ENCODE results near the gene EIF3F. TPM values are rescaled to one million over a fixed set of nuclear protein-coding genes. Genes with fewer than 3 reads are reported as not detected.

EIF3F gene
- total and polyA plus RNA-seq, 2 donors (not counting 3 experiments of a cell fraction or from before 2014, with no cell fraction given), result 411 to 436 TPM

GRCh38 chr11:7969756-7970646, 17.1 kb upstream of the EIF3F start:
- dilution Hi-C loops (cut with MboI; ENCODE audit: extremely low pct_ligation_motif_present, low sequenced_read_pairs), result no loop called here
- intact Hi-C loops (cut with micrococcal nuclease), result loop anchor here (5.0 kb wide), 1 partner anchor 618 kb away; no protein-coding TSS in a partner anchor
- no peak overlapping the region for H2AFZ ChIP-seq (ENCODE audit: low read depth, low read length)
- H3K4me1 ChIP-seq (ENCODE audit: control insufficient read depth, extremely low read depth, insufficient read depth, low read length), result no peaks in the 10 kb centered on the region
- no TSS peak for BruUV-seq (replicated peaks)
- no peaks in the 10 kb centered on the region for H3K9me1 ChIP-seq (replicated peaks; ENCODE audit: control insufficient read depth, extremely low read depth, insufficient read depth, low read length)
- H4K20me1 ChIP-seq (replicated peaks; ENCODE audit: control insufficient read depth, extremely low read depth, insufficient read depth, low read length), result no peaks in the 10 kb centered on the region
- FAIRE-seq, result no peak
- H3K36me3 ChIP-seq (ENCODE audit: control insufficient read depth in 2 of 2, extremely low read depth in 1 of 2, insufficient read depth in 2 of 2, low read length in 2 of 2), result no peaks in the 10 kb centered on the region
- POLR2A ChIA-PET, result interaction anchor here (0.6 kb wide), 1 partner anchor 13 kb away, joined by 7 read pairs; no protein-coding TSS in a partner anchor
- no peaks in the 10 kb centered on the region for H3K79me2 ChIP-seq (ENCODE audit: control insufficient read depth, insufficient read depth, low read length)
- H3K27me3 ChIP-seq (ENCODE audit: control insufficient read depth in 2 of 2, insufficient read depth in 2 of 2, low read length in 2 of 2), result no peaks in the 10 kb centered on the region
- DNase-seq (ENCODE audit: low read depth, low spot score), result no peak
- H3K27ac ChIP-seq (ENCODE audit: insufficient read depth, low read depth, low read length), result no peak overlapping the region
- CTCF ChIA-PET, result interaction anchor here (0.6 to 1.5 kb wide), 3 partner anchors 17 to 77 kb away, joined by 3 read pairs; partner anchors contain the start of gene EIF3F
- no peak overlapping the region for H3K9ac ChIP-seq (replicated peaks; ENCODE audit: extremely low read depth, insufficient read depth, low read length)
- TF ChIP-seq FOS (IDR thresholded peaks at IDR 0.05; ENCODE audit: borderline replicate concordance, insufficient read depth, low read length) (no peak), CTCF (IDR thresholded peaks at IDR 0.05; ENCODE audit: extremely low read depth in 1 of 2, insufficient read depth in 1 of 2, low read depth in 1 of 2, low read length in 2 of 2) (no peak), EZH2 (IDR thresholded peaks at IDR 0.05; ENCODE audit: borderline replicate concordance, low read depth, low read length, severe bottlenecking) (no peak), GATA2 (IDR thresholded peaks at IDR 0.05; ENCODE audit: insufficient read depth, insufficient read length, low read depth, low read length) (no peak), POLR2A (IDR thresholded peaks at IDR 0.05; ENCODE audit: low read depth, low read length) (no peak), POLR2AphosphoS5 (IDR thresholded peaks at IDR 0.05; ENCODE audit: insufficient read depth, low read depth, low read length) (no peak), JUN (IDR thresholded peaks at IDR 0.05; ENCODE audit: borderline replicate concordance, insufficient read depth, insufficient read length, low read depth) (no peak), MYC (IDR thresholded peaks at IDR 0.05; ENCODE audit: low read depth, low read length) (no peak), MAX (IDR thresholded peaks at IDR 0.05; ENCODE audit: insufficient read depth, insufficient read length) (no peak)
- H3K4me2 ChIP-seq (ENCODE audit: insufficient read depth, low read length), result no peak overlapping the region
- H3K4me3 ChIP-seq (replicated peaks in 1 of 3; ENCODE audit: insufficient read depth in 1 of 3, low read depth in 1 of 3, low read length in 3 of 3), result no peak overlapping the region
- H3K9me3 ChIP-seq (replicated peaks; ENCODE audit: control insufficient read depth, insufficient read depth, low read length), result no peaks in the 10 kb centered on the region
